ENCODE data around the gene RUBCNL. TPM values are rescaled to one million over a fixed set of nuclear protein-coding genes. Genes with fewer than 3 reads are reported as not detected.

RUBCNL gene
- total RNA-seq, 2 donors from 2014 or later, result 2.1 to 2.3 TPM

DNA sequence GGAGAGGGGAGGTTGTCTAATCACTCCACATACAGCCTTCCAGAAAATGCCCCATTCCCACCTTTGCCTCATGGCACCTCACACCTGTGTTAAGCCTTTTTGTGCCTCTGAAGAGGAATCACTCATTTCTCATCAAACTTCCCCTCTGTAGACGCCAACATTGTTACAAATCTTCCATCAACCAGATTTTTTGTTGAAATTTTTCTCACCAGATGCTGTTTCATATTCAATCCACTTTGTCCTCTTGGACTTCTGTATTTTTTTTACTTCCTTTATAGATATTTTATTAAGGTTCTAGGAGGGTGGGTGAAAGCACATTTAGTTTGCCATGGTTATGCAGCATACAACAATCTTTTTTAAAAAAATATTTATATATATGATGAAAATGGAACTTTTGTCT lies 74.0 kb downstream of the RUBCNL start:
- Histone ChIP-seq H3K27ac (no peak overlapping the region), H3K36me3 (replicated peaks in 1 of 2; ENCODE audit: insufficient read depth in 1 of 2, low read depth in 2 of 2) (no peaks in the 10 kb centered on the region), H3K4me3 (no peak overlapping the region), H3K4me1 (no peaks in the 10 kb centered on the region), H3K27me3 (no peaks in the 10 kb centered on the region), H3K9me3 (no peaks in the 10 kb centered on the region)
- intact Hi-C loops (cut with DNase I), result no loop called here
- 67 to 74% methylated on average over 1 of the region's 1 CpG for WGBS, 2 donors
- TF ChIP-seq POLR2A (IDR thresholded peaks at IDR 0.05), result no peak
- TF ChIP-seq, protein P1, sequence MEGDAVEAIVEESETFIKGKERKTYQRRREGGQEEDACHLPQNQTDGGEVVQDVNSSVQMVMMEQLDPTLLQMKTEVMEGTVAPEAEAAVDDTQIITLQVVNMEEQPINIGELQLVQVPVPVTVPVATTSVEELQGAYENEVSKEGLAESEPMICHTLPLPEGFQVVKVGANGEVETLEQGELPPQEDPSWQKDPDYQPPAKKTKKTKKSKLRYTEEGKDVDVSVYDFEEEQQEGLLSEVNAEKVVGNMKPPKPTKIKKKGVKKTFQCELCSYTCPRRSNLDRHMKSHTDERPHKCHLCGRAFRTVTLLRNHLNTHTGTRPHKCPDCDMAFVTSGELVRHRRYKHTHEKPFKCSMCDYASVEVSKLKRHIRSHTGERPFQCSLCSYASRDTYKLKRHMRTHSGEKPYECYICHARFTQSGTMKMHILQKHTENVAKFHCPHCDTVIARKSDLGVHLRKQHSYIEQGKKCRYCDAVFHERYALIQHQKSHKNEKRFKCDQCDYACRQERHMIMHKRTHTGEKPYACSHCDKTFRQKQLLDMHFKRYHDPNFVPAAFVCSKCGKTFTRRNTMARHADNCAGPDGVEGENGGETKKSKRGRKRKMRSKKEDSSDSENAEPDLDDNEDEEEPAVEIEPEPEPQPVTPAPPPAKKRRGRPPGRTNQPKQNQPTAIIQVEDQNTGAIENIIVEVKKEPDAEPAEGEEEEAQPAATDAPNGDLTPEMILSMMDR (IDR thresholded peaks at IDR 0.05), result no peak
- ATAC-seq, result no peak
- DNase-seq, result no peak

DNA sequence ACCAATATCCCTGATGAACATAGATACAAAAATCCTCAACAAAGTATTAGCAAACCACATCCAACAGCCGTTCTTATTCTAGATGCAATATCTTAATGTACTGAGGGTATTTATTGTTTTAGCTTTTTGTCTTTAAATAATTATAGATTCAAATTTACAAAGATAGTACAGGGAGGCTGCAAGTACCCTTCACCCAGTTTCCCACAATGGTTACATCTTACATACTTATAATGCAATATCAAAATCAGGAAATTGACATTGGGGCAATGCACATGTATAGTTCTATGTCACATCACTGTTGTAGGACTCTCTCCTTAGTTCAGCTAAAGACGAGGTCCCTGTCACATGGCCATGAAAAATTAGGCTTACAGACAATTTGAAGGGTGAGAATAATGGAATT lies 75.8 kb downstream of the RUBCNL start:
- Histone ChIP-seq H3K27ac (no peak overlapping the region), H3K27me3 (no peaks in the 10 kb centered on the region), H3K4me1 (no peaks in the 10 kb centered on the region), H3K9me3 (no peaks in the 10 kb centered on the region), H3K4me3 (no peak overlapping the region), H3K36me3 (replicated peaks in 1 of 2; ENCODE audit: insufficient read depth in 1 of 2, low read depth in 2 of 2) (no peaks in the 10 kb centered on the region)
- TF ChIP-seq, protein P1 (IDR thresholded peaks at IDR 0.05), result no peak
- no peak for TF ChIP-seq POLR2A (IDR thresholded peaks at IDR 0.05)
- intact Hi-C loops (cut with DNase I), result no loop called here
- no peak for DNase-seq
- 74% methylated on average over 2 of the region's 2 CpGs for WGBS, 2 donors
- ATAC-seq, result no peak

DNA sequence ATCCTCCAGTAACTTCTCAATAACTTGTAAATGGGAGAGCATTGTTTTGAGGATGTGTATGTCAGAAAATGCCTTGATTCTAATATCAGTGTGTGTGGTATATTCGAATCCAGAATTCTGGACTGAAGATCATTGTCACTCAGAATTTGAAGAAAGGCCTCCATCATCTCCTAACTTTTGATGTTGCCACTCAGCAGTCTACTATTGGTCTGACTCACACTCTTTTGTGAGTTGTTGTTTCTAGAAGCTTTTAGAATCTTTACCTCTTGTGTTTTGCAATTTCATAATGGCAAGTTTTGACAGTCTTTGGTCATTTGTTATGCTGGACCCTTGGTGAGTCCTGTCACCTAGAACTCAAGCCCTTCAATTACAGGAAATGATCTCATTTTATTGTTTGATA lies 77.0 kb downstream of the RUBCNL start:
- 53 to 64% methylated on average over 1 of the region's 1 CpG for WGBS, 2 donors
- no peak overlapping the region for H3K27ac ChIP-seq

DNA sequence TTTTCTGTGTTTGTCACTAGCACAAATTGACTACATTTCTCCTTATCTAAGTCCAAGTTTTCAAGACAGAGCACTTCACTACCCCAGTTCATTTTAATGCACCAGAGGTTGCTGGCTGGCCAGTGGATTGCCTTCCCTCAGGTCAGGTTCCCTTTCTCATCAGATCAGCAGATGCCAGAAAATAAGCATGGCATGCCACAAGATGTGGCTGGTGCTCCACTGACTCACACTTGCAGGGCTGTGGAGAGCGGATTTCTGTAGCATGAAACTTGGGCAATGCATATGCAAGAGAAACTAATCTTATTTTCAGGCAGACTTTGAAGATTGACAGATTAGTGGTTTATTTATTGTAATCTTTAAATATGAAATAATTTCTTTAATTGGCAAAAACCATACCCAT lies 79.5 kb downstream of the RUBCNL start:
- ATAC-seq (no peak), DNase-seq (no peak)
- no peak overlapping the region for H3K4me3 ChIP-seq
- H3K4me1 ChIP-seq, result no peaks in the 10 kb centered on the region
- no peaks in the 10 kb centered on the region for H3K36me3 ChIP-seq (replicated peaks in 1 of 2; ENCODE audit: insufficient read depth in 1 of 2, low read depth in 2 of 2)
- TF ChIP-seq POLR2A (IDR thresholded peaks at IDR 0.05), result no peak
- TF ChIP-seq, protein P1 (IDR thresholded peaks at IDR 0.05), result no peak
- 70 to 93% methylated on average over 1 of the region's 1 CpG for WGBS, 2 donors
- H3K27ac ChIP-seq, result no peak overlapping the region
- H3K9me3 ChIP-seq, result no peaks in the 10 kb centered on the region
- intact Hi-C loops (cut with DNase I), result no loop called here
- no peaks in the 10 kb centered on the region for H3K27me3 ChIP-seq

More for the DNA sequence above, 77.0 kb downstream of the RUBCNL start:
- H3K4me3 ChIP-seq, result no peak overlapping the region
- no peaks in the 10 kb centered on the region for H3K4me1 ChIP-seq
- ATAC-seq, result no peak
- intact Hi-C loops (cut with DNase I), result no loop called here
- H3K27me3 ChIP-seq, result no peaks in the 10 kb centered on the region
- H3K36me3 ChIP-seq (replicated peaks in 1 of 2; ENCODE audit: insufficient read depth in 1 of 2, low read depth in 2 of 2), result no peaks in the 10 kb centered on the region
- H3K9me3 ChIP-seq, result no peaks in the 10 kb centered on the region
- TF ChIP-seq, protein P1 (IDR thresholded peaks at IDR 0.05), result no peak
- no peak for TF ChIP-seq POLR2A (IDR thresholded peaks at IDR 0.05)
- DNase-seq, result no peak

DNA sequence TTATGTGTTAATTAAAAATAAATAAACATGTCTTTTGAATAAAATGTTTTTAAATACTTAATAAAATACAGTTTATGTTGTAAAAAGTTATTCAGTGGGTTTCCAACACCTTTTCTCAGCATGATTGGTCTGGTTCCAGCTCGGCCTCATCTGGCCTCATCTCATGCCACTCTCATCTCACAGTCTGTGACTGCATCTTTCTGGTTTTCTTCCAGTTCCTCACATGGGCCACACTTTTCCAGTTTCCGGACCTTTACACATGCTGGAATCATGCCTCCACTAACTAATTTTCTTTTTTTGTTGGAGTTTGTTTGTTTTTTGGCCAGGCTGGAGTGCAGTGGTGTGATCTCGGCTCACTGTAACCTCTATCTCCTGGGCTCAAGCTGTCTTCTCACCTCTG lies 82.5 kb downstream of the RUBCNL start:
- no peak overlapping the region for H3K4me3 ChIP-seq
- WGBS, 2 donors, result 78 to 82% methylated on average over 3 of the region's 3 CpGs
- no peak for DNase-seq
- TF ChIP-seq, protein P1 (IDR thresholded peaks at IDR 0.05), result no peak
- no peak for TF ChIP-seq POLR2A (IDR thresholded peaks at IDR 0.05)
- H3K27me3 ChIP-seq, result no peaks in the 10 kb centered on the region
- no peaks in the 10 kb centered on the region for H3K9me3 ChIP-seq
- H3K4me1 ChIP-seq, result no peaks in the 10 kb centered on the region
- no peak for ATAC-seq
- no peak overlapping the region for H3K27ac ChIP-seq
- no peaks in the 10 kb centered on the region for H3K36me3 ChIP-seq (replicated peaks in 1 of 2; ENCODE audit: insufficient read depth in 1 of 2, low read depth in 2 of 2)
- intact Hi-C loops (cut with DNase I), result no loop called here

Measured in body of pancreas (tissue), 4 donors.